Activated naive CD8-positive, alpha-beta T cell treated with anti-CD3 and anti-CD28 coated beads, Interleukin-2, amount 10 ng/mL, durations not matched to agents 7 days and 5 days (primary cell): ENCODE measurements around the gene CHAF1A. TPM values are rescaled to one million over a fixed set of nuclear protein-coding genes. Genes with fewer than 3 reads are reported as not detected.

Source experiments
- ATAC-seq: fragments of 150-1000 bp; cut with Tn5 transposase; one replicate; pipeline ENCODE4 v1.10.0; 2021; ENCODE audit warnings: low read depth, moderate library complexity
- POLR2A ChIA-PET: fragments of 350-600 bp; sonication (Branson Sonifier 250); formaldehyde crosslinking; loops from one replicate; lab custom pipeline; 2021; ENCODE audit warnings: antibody characterized with exemption; lab: Charles Lee
- DNase-seq: peaks from one replicate; pipeline ENCODE4 v3.0.0; 2021
- H3K27ac Mint-ChIP-seq: one replicate; pipeline ENCODE4 v1.8.0; 2022; ENCODE audit warnings: mild to moderate bottlenecking, mixed read lengths
- H3K27me3 Mint-ChIP-seq: one replicate; pipeline ENCODE4 v1.8.0; 2022; ENCODE audit warnings: mild to moderate bottlenecking, moderate library complexity, mixed read lengths
- H3K36me3 Mint-ChIP-seq: one replicate; pipeline ENCODE4 v1.8.0; 2021; ENCODE audit warnings: mild to moderate bottlenecking, mixed read lengths
- H3K4me1 Mint-ChIP-seq: one replicate; pipeline ENCODE4 v1.8.0; 2021; ENCODE audit warnings: mixed read lengths
- H3K4me3 Mint-ChIP-seq: one replicate; pipeline ENCODE4 v1.8.0; 2022; ENCODE audit warnings: mild to moderate bottlenecking, moderate library complexity, mixed read lengths
- H3K9me3 Mint-ChIP-seq: one replicate; pipeline ENCODE4 v1.8.0; 2021; ENCODE audit warnings: mixed read lengths
- total RNA-seq, 2 experiments: library from RNA; stranded (reverse); gene quantifications; one replicate each; pipeline ENCODE4 v1.2.3, GENCODE V29; 2021

CHAF1A gene
- total RNA-seq, 2 experiments from 2014 or later = 77.0 to 79.1 TPM

DNA sequence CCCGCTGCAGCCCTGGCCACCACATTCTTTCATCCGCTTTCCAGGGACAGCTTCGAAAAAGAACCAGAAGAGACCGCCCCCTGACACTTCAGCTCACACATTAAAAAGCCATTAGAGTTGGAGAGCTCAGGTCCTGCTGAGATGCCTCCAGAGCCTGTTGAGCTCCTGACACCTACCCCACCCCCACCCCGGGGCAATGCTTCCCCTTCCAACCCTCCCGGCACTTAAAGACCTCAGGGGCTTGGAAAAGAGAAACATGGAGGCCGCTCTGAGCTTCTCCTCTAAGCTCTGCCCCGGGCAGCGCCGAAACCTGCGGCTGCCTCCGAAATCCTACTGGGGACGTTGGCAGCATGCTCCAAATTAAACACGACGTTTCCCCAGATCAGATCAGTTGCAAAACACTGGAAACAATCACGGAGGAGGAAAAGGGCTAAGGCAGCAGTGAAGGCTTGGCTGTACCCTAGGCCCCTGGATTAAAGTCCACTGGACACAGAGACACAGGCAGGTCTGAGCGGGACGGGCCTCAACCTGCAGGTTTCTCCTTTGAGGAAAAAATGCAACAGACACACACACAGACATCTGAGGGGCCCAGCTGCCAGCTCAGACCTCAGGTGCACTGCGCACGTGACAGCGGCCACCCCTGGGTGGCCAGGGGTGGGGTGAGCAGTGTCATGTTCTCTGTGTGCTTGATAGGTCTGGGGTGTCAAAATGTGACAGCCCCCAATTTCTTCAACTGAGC, 11.7 kb upstream of the CHAF1A start:
- peaks cover 30% of the 10 kb centered on the region for H3K4me1 Mint-ChIP-seq
- DNase-seq = no peak
- peak overlapping the region; percentile 76 for H3K27ac Mint-ChIP-seq
- H3K9me3 Mint-ChIP-seq = no peaks in the 10 kb centered on the region
- peaks cover 5% of the 10 kb centered on the region for H3K36me3 Mint-ChIP-seq
- peak overlapping the region; percentile 10 for H3K4me3 Mint-ChIP-seq
- no peaks in the 10 kb centered on the region for H3K27me3 Mint-ChIP-seq
- no peak for ATAC-seq
- POLR2A ChIA-PET = interaction anchor here (1.0 to 1.6 kb wide), 2 partner anchors 9 to 21 kb away, joined by 4 to 6 read pairs; partner anchors contain the start of gene SH3GL1

DNA sequence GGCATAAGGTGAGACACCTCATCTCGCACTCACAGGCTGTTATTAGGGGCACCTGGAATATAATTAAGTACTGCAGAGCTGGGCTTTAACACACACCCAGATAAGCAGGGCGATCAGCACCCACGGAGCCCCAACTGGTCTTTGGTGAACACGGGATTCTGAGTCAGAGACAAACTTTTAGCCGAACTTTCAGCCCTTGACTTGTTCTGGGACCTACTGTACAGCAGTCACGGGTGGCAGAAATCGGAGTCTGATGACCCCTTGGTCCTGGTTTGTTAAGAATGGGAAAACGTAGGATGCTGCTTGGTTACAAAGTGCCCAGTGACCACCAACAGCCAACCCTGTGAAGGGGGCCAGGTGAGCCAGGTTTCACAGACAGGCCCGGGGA, 11.1 kb upstream of the CHAF1A start:
- no peak for ATAC-seq
- H3K4me1 Mint-ChIP-seq = peaks cover 30% of the 10 kb centered on the region
- no peaks in the 10 kb centered on the region for H3K9me3 Mint-ChIP-seq
- no peak overlapping the region for H3K4me3 Mint-ChIP-seq
- H3K27me3 Mint-ChIP-seq = no peaks in the 10 kb centered on the region
- no peak for DNase-seq
- POLR2A ChIA-PET = interaction anchor here (1.0 to 1.6 kb wide), 2 partner anchors 8 to 21 kb away, joined by 4 to 6 read pairs; partner anchors contain the start of gene SH3GL1
- H3K27ac Mint-ChIP-seq = no peak overlapping the region
- H3K36me3 Mint-ChIP-seq = peaks cover 8% of the 10 kb centered on the region

DNA sequence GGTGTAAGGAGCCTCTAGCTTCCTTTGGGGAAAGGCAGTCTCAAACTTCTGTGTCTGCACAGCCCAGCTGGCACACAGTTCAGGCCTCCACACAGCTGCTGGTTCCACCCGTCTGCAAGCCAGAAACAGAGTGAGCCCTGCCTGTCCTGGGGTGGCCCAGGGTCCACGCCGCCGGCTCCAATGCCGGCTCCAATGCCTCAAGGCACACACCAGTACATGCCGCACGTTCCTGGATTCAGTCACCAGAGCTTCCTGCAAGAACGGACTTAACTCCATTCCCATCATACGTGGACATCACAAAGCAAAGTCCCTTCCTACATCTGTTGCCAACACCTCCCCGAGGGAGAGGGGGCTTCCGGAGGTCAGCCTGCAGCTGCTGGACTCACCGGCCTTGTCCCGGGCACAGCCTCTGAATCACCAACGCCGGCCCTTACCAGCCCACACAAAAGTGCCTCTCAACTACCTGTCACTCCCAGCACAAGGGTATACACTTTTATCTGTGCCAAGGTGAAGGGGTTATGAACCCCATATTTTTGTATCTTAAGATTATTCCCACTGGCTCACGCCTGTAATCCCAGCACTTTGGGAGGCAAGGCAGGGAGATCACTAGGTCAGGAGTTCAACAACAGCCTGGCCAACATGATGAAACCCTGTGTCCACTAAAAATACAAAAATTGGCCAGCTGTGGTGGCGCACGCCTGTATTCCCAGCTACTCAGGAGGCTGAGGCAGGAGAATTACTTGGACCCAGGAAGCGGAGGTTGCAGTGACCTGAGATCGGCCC, 10.5 kb upstream of the CHAF1A start:
- H3K4me1 Mint-ChIP-seq = peaks cover 35% of the 10 kb centered on the region
- POLR2A ChIA-PET = interaction anchor here (0.7 to 1.6 kb wide), 2 partner anchors 8 to 153 kb away, joined by 3 to 6 read pairs; partner anchors contain the start of gene SH3GL1
- H3K4me3 Mint-ChIP-seq = no peak overlapping the region
- no peaks in the 10 kb centered on the region for H3K9me3 Mint-ChIP-seq
- H3K27me3 Mint-ChIP-seq = no peaks in the 10 kb centered on the region
- DNase-seq (no peak), ATAC-seq (no peak)
- peaks cover 14% of the 10 kb centered on the region for H3K36me3 Mint-ChIP-seq
- no peak overlapping the region for H3K27ac Mint-ChIP-seq

DNA sequence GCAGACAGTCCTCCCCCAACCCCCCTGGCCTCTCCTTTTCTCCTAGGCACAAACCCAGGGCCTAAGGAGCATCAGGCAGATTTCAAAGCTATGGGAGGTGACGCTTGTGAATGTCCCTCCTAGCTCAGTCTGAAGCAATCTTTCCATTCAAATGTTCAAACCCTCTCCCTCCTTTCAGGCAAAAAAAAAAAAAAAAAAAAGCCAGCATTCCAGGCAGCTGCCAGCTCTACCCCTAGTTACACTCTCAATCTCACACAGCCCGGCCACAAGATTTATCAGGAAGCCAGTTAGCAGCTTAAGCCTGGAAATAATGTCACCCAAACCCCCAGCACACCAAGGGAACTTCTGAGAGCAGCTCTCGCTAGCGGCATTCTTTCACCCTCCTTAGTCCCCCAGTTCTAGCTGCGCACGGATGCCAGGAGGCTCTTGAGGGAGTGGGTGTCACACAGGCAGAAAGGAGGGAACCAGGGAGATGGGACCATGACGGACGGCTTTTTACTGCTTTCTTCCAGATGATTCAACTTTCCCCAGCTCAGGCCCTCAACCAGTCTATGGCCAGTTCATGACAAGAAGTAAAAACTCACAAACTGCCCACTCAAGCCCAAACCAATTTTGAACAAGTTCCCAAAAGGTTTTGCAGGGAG, 8.4 kb upstream of the CHAF1A start:
- ATAC-seq (no peak), DNase-seq (no peak)
- Mint-ChIP-seq H3K36me3 (peaks cover 17% of the 10 kb centered on the region), H3K4me1 (peaks cover 41% of the 10 kb centered on the region), H3K27me3 (no peaks in the 10 kb centered on the region), H3K27ac (peak overlapping the region; percentile 10), H3K9me3 (no peaks in the 10 kb centered on the region), H3K4me3 (no peak overlapping the region)
- POLR2A ChIA-PET = interaction anchor here (0.6 to 1.2 kb wide), 2 partner anchors 24 to 50 kb away, joined by 3 read pairs; partner anchors contain the start of gene MPND

DNA sequence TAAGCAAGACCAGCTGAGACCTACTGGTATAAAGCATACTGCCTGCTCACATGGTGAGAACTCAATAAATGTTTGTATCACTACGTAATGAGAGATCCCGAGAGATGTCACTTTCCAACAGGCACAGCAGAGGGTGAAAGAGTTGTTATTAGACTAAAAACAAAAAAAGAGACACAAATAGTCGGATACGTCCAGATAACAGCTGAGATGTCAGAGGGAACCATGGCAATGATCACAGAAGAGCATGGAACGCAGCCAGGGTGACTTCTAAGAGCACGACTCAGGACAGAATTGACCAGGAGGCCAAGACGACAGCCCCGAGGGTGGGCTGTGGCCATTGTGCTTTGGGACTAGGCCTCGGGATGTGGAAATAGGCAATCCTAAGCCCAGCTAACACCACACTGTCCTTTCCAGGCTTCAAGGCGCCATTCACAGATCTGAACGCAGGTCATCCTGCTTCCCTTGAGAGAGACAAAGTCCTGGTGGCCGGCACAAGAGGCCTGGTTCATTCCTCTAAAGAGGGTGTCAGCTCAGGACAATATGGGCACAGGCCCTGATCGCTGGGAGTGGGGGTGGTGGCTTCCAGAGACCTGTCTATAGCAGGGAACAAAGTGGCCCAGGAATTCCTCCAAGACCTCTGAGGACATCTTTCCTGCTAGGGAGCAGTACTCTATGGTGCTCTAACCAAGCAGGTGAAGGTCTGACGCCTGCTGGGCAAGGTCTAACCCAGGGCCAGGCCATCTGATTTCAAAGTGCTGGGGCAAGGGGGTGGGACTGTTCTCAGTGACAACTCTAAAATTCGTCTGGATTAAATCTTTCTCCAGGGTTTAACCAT, 5.3 kb upstream of the CHAF1A start:
- no peak overlapping the region for H3K4me3 Mint-ChIP-seq
- H3K27ac Mint-ChIP-seq = no peak overlapping the region
- no peaks in the 10 kb centered on the region for H3K9me3 Mint-ChIP-seq
- no peaks in the 10 kb centered on the region for H3K27me3 Mint-ChIP-seq
- peaks cover 45% of the 10 kb centered on the region for H3K4me1 Mint-ChIP-seq
- no peak for DNase-seq
- no peak for ATAC-seq
- peaks cover 20% of the 10 kb centered on the region for H3K36me3 Mint-ChIP-seq
- POLR2A ChIA-PET = no interaction called here

DNA sequence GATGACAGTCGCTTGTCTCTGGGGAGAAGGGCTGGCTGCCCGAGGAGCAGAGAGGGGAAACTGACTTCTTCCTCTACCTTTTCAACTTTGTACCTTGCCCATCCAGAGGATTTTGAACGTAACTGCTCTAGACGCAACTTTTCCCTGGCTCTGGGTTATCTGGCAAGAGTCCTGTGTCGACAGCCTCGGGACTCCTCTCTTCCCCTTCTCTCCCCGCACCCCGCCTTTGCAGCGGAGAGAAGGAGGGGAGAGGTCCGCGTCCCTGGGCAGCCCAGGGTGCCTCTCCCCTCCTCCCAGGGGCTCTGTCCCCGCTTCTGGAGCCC, 2.7 kb upstream of the CHAF1A start:
- no peaks in the 10 kb centered on the region for H3K27me3 Mint-ChIP-seq
- peaks cover 23% of the 10 kb centered on the region for H3K36me3 Mint-ChIP-seq
- peak overlapping the region; percentile 93 for H3K27ac Mint-ChIP-seq
- no peak for DNase-seq
- peaks cover 48% of the 10 kb centered on the region for H3K4me1 Mint-ChIP-seq
- peak; percentile 2 for ATAC-seq
- H3K9me3 Mint-ChIP-seq = no peaks in the 10 kb centered on the region
- POLR2A ChIA-PET = interaction anchor here (1.0 to 1.7 kb wide), 10 partner anchors 9 to 153 kb away, joined by 4 to 15 read pairs (median 6); partner anchors contain the start of gene YJU2
- peak overlapping the region; percentile 97 for H3K4me3 Mint-ChIP-seq

DNA sequence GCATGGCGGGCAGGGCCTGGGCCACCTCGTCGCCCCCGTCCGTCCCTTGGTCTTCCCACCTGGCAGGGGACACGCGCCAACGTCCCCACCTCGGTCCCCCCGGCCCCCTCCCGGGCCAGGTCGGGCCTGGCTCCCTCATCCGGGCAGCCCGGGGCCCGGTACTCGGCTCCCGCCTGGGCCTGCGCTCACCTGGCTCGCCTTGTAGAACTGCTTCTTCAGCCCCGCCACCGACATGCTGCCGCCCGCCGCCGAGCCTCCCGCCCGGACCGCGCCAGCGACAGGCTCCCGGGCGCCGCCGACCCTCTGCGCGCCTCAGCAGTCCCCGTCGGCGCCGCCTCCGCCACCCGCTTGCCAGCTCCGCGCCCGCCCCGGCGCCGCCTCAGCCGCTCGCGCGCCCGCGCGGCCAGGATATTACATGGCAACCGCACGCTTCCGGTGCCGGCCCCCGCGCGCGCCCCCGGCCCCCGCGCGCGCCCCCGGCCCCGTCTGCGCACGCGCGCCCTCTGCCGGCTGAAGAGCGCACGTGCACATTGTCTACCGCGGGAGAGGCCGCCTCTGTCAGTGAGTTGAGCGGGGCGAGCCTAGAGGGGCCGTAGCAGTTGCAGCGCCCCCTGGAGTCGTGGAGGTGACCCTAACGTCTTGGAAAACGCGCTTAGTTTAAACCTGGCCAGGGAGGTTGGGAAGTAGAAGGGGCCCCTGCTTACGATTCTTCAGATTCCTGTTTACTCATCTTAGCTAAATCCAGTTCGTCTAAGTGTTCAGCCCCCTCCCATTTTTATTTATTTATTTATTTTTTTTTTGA, 2.1 kb upstream of the CHAF1A start, which contains the start of gene SH3GL1:
TSS of gene SH3GL1 (minus strand) at position 413 of the 802 bp plus-strand sequence. CDS start at position 234, 179 bp downstream.
- no peaks in the 10 kb centered on the region for H3K27me3 Mint-ChIP-seq
- H3K9me3 Mint-ChIP-seq = no peaks in the 10 kb centered on the region
- H3K27ac Mint-ChIP-seq = peak within 1 kb of the TSS; percentile 93
- H3K36me3 Mint-ChIP-seq = peaks cover 23% of the 10 kb centered on the region
- peaks cover 50% of the 10 kb centered on the region for H3K4me1 Mint-ChIP-seq
- DNase-seq (peak; percentile 98), ATAC-seq (peak; percentile 64)
- POLR2A ChIA-PET = interaction anchor here (1.0 to 1.7 kb wide), 10 partner anchors 10 to 153 kb away, joined by 4 to 15 read pairs (median 6); partner anchors contain the start of gene YJU2
- peak within 1 kb of the TSS; percentile 97 for H3K4me3 Mint-ChIP-seq

DNA sequence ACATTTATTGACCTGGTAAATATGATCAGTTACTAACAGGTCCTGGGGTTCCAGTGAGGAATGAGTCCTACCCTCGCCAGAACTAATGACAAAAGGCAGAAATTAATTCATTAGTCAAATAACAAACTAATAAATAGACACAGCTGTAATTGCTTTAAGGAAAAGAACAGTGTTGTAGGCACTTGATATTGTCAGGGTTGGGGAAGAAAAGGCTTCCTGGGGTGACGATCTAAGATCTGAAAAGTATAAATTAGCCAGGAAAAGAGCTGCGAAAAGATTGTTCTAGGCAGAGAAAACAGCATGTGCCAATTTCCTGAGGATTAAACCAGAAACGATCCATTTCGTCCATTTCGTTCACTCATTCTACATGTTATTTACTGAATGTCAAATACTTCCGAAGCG, 670 bp upstream of the CHAF1A start:
- H3K27me3 Mint-ChIP-seq = no peaks in the 10 kb centered on the region
- H3K4me3 Mint-ChIP-seq = peak overlapping the region; percentile 86
- H3K27ac Mint-ChIP-seq = peak overlapping the region; percentile 93
- no peak for DNase-seq
- POLR2A ChIA-PET = interaction anchor here (0.6 to 1.9 kb wide), 15 partner anchors 17 to 525 kb away, joined by 3 to 19 read pairs (median 4); partner anchors contain the start of genes HDGFL2 and YJU2
- no peak for ATAC-seq
- H3K36me3 Mint-ChIP-seq = peaks cover 18% of the 10 kb centered on the region
- no peaks in the 10 kb centered on the region for H3K9me3 Mint-ChIP-seq
- H3K4me1 Mint-ChIP-seq = peaks cover 51% of the 10 kb centered on the region

DNA sequence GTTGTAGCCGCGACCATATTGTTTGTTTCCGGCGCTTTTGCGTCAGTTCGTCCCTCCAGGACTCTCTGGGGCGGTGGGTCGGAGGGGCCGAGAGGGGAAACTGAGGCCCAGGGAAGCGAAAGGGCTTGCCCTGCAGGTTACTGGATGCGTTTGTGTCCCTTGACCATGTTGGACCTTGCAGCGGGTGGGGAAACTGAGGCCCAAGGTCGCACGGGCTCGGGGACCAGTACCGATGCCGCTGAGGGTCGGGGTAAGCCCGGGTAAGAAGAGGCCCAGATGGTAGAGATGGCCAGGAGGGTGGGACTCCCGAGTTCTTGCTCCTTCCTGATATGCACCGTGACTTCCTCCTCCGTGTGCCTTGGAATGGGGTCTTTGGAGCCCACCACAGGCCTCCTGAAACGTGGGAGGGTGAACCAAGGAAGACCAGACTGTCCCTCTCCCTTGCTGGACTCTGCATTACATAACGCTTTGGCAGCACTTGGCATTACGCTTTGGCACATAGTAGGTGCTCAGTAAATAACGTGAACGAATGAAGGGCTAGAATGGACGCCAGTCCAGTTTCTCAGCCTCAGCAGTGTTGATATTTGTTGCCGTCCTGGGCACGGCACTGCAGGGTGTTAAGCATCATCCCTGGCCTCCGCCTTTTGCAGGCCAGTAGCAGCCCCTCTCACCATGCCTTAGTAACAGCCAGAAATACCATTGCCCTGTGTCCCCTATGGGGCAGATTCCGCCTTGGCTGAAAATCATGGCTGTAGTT, 743 bp downstream of the CHAF1A start:
- H3K36me3 Mint-ChIP-seq = peaks cover 14% of the 10 kb centered on the region
- no peaks in the 10 kb centered on the region for H3K9me3 Mint-ChIP-seq
- no peaks in the 10 kb centered on the region for H3K27me3 Mint-ChIP-seq
- peaks cover 43% of the 10 kb centered on the region for H3K4me1 Mint-ChIP-seq
- POLR2A ChIA-PET = interaction anchor here (1.3 to 1.9 kb wide), 5 partner anchors 34 to 136 kb away, joined by 5 to 19 read pairs (median 7); partner anchors contain the start of gene HDGFL2
- ATAC-seq = no peak
- DNase-seq = peak; percentile 38
- H3K27ac Mint-ChIP-seq = peak overlapping the region; percentile 91
- H3K4me3 Mint-ChIP-seq = peak overlapping the region; percentile 95

DNA sequence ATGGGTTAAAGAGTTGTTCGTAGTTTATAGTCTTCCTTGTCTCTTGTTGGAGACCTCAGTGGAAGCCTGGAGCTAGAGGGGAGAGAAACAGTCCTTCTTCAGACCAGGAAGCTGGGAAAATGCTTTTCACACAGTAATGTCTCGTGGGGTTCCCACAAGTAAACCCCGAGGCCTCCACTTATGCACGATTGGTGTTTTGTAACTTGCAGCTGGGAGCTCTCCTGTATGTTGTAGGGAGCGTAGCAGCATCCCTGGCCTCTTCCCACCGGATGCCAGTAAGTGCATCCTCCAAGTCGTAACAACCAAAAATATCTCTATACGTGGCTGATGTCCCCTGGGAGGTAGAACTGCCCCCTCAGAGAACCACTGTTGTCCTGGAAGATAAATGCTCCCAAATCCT, 3.5 kb downstream of the CHAF1A start:
- ATAC-seq (no peak), DNase-seq (no peak)
- Mint-ChIP-seq H3K27me3 (no peaks in the 10 kb centered on the region), H3K36me3 (peaks cover 13% of the 10 kb centered on the region), H3K9me3 (no peaks in the 10 kb centered on the region), H3K4me1 (peaks cover 35% of the 10 kb centered on the region), H3K4me3 (no peak overlapping the region), H3K27ac (no peak overlapping the region)
- POLR2A ChIA-PET = interaction anchor here (1.2 to 2.3 kb wide), 2 partner anchors 44 to 63 kb away, joined by 3 to 5 read pairs; partner anchors contain the start of gene MPND

DNA sequence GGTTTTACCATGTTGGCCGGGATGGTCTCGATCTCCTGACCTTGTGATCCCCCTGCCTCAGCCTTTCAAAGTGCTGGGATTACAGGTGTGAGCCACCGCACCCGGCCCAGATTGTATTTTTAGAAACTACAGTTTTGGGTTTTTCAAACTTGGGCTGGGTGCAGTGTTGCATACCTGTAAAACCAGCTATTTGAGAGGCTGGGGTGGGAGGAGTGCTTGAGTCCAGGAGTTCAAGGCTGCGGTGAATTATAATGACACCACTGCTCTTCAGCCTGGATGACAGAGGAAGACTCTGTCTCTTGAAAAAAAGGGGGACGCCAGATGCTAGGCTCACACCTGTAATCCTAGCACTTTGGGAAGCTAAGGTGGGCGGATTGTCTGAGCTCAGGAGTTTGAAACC, 4.2 kb downstream of the CHAF1A start:
- H3K9me3 Mint-ChIP-seq = no peaks in the 10 kb centered on the region
- no peaks in the 10 kb centered on the region for H3K27me3 Mint-ChIP-seq
- DNase-seq = no peak
- peaks cover 13% of the 10 kb centered on the region for H3K36me3 Mint-ChIP-seq
- H3K4me3 Mint-ChIP-seq = no peak overlapping the region
- POLR2A ChIA-PET = interaction anchor here (0.7 to 2.3 kb wide), 4 partner anchors 45 to 718 kb away, joined by 3 to 5 read pairs (median 4); partner anchors contain the start of genes HDGFL2 and MPND
- ATAC-seq = no peak
- no peak overlapping the region for H3K27ac Mint-ChIP-seq
- H3K4me1 Mint-ChIP-seq = peaks cover 29% of the 10 kb centered on the region
